GM12878 (cell line): Measurements from ENCODE around the gene KRT80. TPM values are rescaled to one million over a fixed set of nuclear protein-coding genes. Genes with fewer than 3 reads are reported as not detected.

ENCODE experiments used
- ATAC-seq: fragments of 200-7000 bp; cut with Tn5 transposase; 3 replicates; pipeline ENCODE4 v1.9.1; 2020; ENCODE audit warnings: mild to moderate bottlenecking, moderate library complexity
- BruUV-seq: library from RNA; stranded (reverse); fragments of 400-500 nt; replicated peaks from 2 replicates; lab custom pipeline; 2021; lab: Mats Ljungman, UMichigan
- CTCF ChIA-PET: fragments of 300-600 bp; sonication (Branson Sonifier 250); formaldehyde crosslinking; extraction: SDS; loops from one replicate; lab custom pipeline; 2021; ENCODE audit warnings: inconsistent platforms; lab: Yijun Ruan, JAX
- POLR2A ChIA-PET: fragments of 350-600 bp; formaldehyde crosslinking; extraction: SDS; loops from one replicate; lab custom pipeline; 2021; ENCODE audit warnings: inconsistent platforms; lab: Charles Lee
- RAD21 ChIA-PET: fragments of 300-600 bp; sonication (Branson Sonifier 250); formaldehyde crosslinking; loops from one replicate; lab custom pipeline; 2023; ENCODE audit warnings: antibody characterized with exemption; ENCODE audit not compliant: unreplicated experiment; lab: Charles Lee
- SMC1A ChIA-PET: fragments of 300-600 bp; sonication (Branson Sonifier 250); formaldehyde crosslinking; loops from one replicate; lab custom pipeline; 2023; ENCODE audit not compliant: unreplicated experiment, uncharacterized antibody; lab: Charles Lee
- DNase-seq: peaks from one replicate; pipeline ENCODE4 v3.0.0-alpha.2; 2011; ENCODE audit warnings: low read depth, low spot score
- FAIRE-seq: peaks from 3 replicates; lab custom pipeline; 2011; peaks lifted over from hg19 to GRCh38; lab: Jason Lieb, UNC
- H2AFZ ChIP-seq: 2 replicates; pipeline ENCODE4 v1.6.0; 2011; ENCODE audit warnings: low read depth, low read length, control low read depth; ENCODE audit not compliant: control insufficient read depth
- H3K27ac ChIP-seq: 2 replicates; pipeline ENCODE4 v1.5.1; 2011; ENCODE audit warnings: control low read depth; ENCODE audit not compliant: control insufficient read depth, insufficient read depth
- H3K27me3 ChIP-seq, 2 experiments: replicated peaks in 1 of 2; 2 replicates each; pipeline versions ENCODE4 v1.6.0 to v1.6.1; 2011; ENCODE audit warnings: low read length in 1 of 2; ENCODE audit not compliant: control insufficient read depth in 2 of 2, insufficient read depth in 2 of 2
- H3K36me3 ChIP-seq, 2 experiments: 2 replicates each; pipeline ENCODE4 v1.5.1; 2011; ENCODE audit warnings: low read length in 1 of 2; ENCODE audit not compliant: control insufficient read depth in 2 of 2, insufficient read depth in 2 of 2
- H3K4me1 ChIP-seq: 2 replicates; pipeline ENCODE4 v1.6.1; 2011; ENCODE audit warnings: mild to moderate bottlenecking, low read length, moderate library complexity, mixed read lengths; ENCODE audit not compliant: control insufficient read depth, insufficient read depth
- H3K4me2 ChIP-seq: 2 replicates; pipeline ENCODE4 v1.6.0; 2011; ENCODE audit warnings: control low read depth; ENCODE audit not compliant: control insufficient read depth, insufficient read depth
- H3K4me3 ChIP-seq: fragments of 200-600 bp; sonication (generic); 2 replicates; pipeline ENCODE4 v1.5.1; 2016
- H3K79me2 ChIP-seq: 2 replicates; pipeline ENCODE4 v1.6.0; 2011; ENCODE audit warnings: low read length; ENCODE audit not compliant: control insufficient read depth, insufficient read depth
- H3K9ac ChIP-seq: 2 replicates; pipeline ENCODE4 v1.8.0; 2011; ENCODE audit warnings: low read length, control low read depth, mixed read lengths; ENCODE audit not compliant: control insufficient read depth, insufficient read depth
- H3K9me3 ChIP-seq: replicated peaks from 3 replicates; pipeline ENCODE4 v1.5.1; 2011; ENCODE audit warnings: mild to moderate bottlenecking, low read length; ENCODE audit not compliant: control insufficient read depth, insufficient read depth
- H4K20me1 ChIP-seq: 2 replicates; pipeline ENCODE4 v1.6.0; 2011; ENCODE audit not compliant: control insufficient read depth, insufficient read depth
- CHD1 ChIP-seq: IDR thresholded peaks from 2 replicates; pipeline ENCODE4 v1.6.1; 2012; ENCODE audit warnings: low read depth, low read length, improper control_type of control experiment
- CREM ChIP-seq: IDR thresholded peaks from 2 replicates; pipeline ENCODE4 v1.6.1; 2014; ENCODE audit warnings: antibody characterized with exemption, low read depth
- ETV6 ChIP-seq, 2 experiments: fragments of 450-650 bp in 1 of 2; IDR thresholded peaks in 1 of 2; conservative IDR thresholded peaks in 1 of 2; 2 replicates each; pipeline ENCODE4 v1.6.1; 2014; ENCODE audit warnings: antibody characterized with exemption in 1 of 2, borderline replicate concordance in 1 of 2, low read depth in 1 of 2, mild to moderate bottlenecking in 1 of 2, moderate library complexity in 1 of 2
- FOS ChIP-seq: IDR thresholded peaks from 3 replicates; pipeline ENCODE4 v1.6.1; 2011; ENCODE audit warnings: borderline replicate concordance; ENCODE audit not compliant: insufficient read length; ENCODE audit errors: extremely low read depth
- KDM1A ChIP-seq: fragments of 200-600 bp; sonication (generic); IDR thresholded peaks from 2 replicates; pipeline ENCODE4 v1.6.1; 2016; ENCODE audit warnings: borderline replicate concordance
- MEF2A ChIP-seq: IDR thresholded peaks from 2 replicates; pipeline ENCODE4 v1.6.1; 2011; ENCODE audit warnings: low read depth, mild to moderate bottlenecking, low read length, moderate library complexity; ENCODE audit not compliant: insufficient read depth
- MTA2 ChIP-seq: fragments of 450-650 bp; IDR thresholded peaks from 2 replicates; pipeline ENCODE4 v1.6.1; 2016; ENCODE audit warnings: low read depth, mild to moderate bottlenecking, moderate library complexity
- NBN ChIP-seq: fragments of 450-650 bp; IDR thresholded peaks from 2 replicates; pipeline ENCODE4 v1.6.1; 2016
- NR2F1 ChIP-seq: fragments of 450-650 bp; conservative IDR thresholded peaks from 2 replicates; pipeline ENCODE4 v1.6.1; 2017; ENCODE audit warnings: mild to moderate bottlenecking
- POLR2A ChIP-seq: IDR thresholded peaks from 2 replicates; pipeline ENCODE4 v1.6.1; 2011; ENCODE audit warnings: low read depth, mild to moderate bottlenecking, low read length
- RAD51 ChIP-seq: fragments of 450-650 bp; IDR thresholded peaks from 2 replicates; pipeline ENCODE4 v1.6.1; 2016; ENCODE audit warnings: moderate library complexity, mild to moderate bottlenecking, inconsistent platforms
- SUZ12 ChIP-seq: fragments of 200-600 bp; sonication (generic); IDR thresholded peaks from one replicate; pipeline ENCODE4 v1.6.1; 2018; ENCODE audit warnings: antibody characterized with exemption, mild to moderate bottlenecking; ENCODE audit not compliant: unreplicated experiment
- ZBED1 ChIP-seq: IDR thresholded peaks from 2 replicates; pipeline ENCODE4 v1.6.1; 2016; ENCODE audit warnings: borderline replicate concordance
- ZNF274 ChIP-seq: IDR thresholded peaks from one replicate; pipeline ENCODE4 v1.8.0; 2011; ENCODE audit not compliant: insufficient read length, insufficient read depth
- WGBS: methylation state at CpG from one replicate; pipeline ENCODE4 v1.1.6; 2016; ENCODE audit warnings: low lambda C conversion rate; ENCODE audit not compliant: insufficient replicate concordance, insufficient coverage; ENCODE audit errors: missing lambda C conversion rate; 5-methylcytosine and 5-hydroxymethylcytosine counted together
- in situ Hi-C: fragments of 300-500 bp; cut with MboI; formaldehyde crosslinking; loops from 9 replicates; pipeline ENCODE4 v1.14.3; 2018; ENCODE audit warnings: mixed read lengths
- intact Hi-C: fragments of 100-400 bp; cut with micrococcal nuclease; formaldehyde crosslinking; loops from one replicate; pipeline ENCODE4 v1.14.2; 2022; ENCODE audit not compliant: unreplicated experiment
- polyA plus RNA-seq, 11 experiments: library from polyadenylated mRNA; depleted of rRNA in 4 of 11; unstranded in 6 of 11; stranded (reverse) in 5 of 11; fragments of >200 nt; fragmentation: Nextera tagmentation in 4 of 11; fragmentation: Illumina TruSeq in 1 of 11; extraction: Ambion mirVana in 4 of 11; extraction: Trizol in 1 of 11; gene quantifications; 1 replicate in 1 of 11; 2 replicates in 10 of 11; pipeline versions ENCODE4 v1.2.1 to v1.2.3, GENCODE V29; 2011 to 2016; ENCODE audit warnings: inconsistent platforms in 2 of 11, missing spikeins in 2 of 11, low read depth in 1 of 11
- total RNA-seq, 4 experiments: library from RNA; depleted of rRNA in 3 of 4; stranded (reverse); fragments of >200 nt in 3 of 4; fragmentation: Illumina TruSeq in 1 of 4; extraction: Trizol in 1 of 4; gene quantifications; 2 replicates each; pipeline versions ENCODE4 v1.2.1 to v1.2.3, GENCODE V29; 2013 to 2021
- TF ChIP-seq, protein P1 (sequence below): IDR thresholded peaks from 2 replicates; pipeline ENCODE4 v1.6.1; 2011; ENCODE audit warnings: mild to moderate bottlenecking, low read depth, low read length, moderate library complexity; ENCODE audit not compliant: insufficient replicate concordance
- TF ChIP-seq, protein P2 (sequence below): IDR thresholded peaks from 2 replicates; pipeline ENCODE4 v1.6.1; 2011; ENCODE audit warnings: low read depth, low read length, improper control_type of control experiment, borderline replicate concordance

The KRT80 gene
- total and polyA plus RNA-seq, 10 of the 15 experiments (the other 5 are each of a cell fraction or from before 2014, with no cell fraction given) = 0.01 TPM; not detected in 9

DNA sequence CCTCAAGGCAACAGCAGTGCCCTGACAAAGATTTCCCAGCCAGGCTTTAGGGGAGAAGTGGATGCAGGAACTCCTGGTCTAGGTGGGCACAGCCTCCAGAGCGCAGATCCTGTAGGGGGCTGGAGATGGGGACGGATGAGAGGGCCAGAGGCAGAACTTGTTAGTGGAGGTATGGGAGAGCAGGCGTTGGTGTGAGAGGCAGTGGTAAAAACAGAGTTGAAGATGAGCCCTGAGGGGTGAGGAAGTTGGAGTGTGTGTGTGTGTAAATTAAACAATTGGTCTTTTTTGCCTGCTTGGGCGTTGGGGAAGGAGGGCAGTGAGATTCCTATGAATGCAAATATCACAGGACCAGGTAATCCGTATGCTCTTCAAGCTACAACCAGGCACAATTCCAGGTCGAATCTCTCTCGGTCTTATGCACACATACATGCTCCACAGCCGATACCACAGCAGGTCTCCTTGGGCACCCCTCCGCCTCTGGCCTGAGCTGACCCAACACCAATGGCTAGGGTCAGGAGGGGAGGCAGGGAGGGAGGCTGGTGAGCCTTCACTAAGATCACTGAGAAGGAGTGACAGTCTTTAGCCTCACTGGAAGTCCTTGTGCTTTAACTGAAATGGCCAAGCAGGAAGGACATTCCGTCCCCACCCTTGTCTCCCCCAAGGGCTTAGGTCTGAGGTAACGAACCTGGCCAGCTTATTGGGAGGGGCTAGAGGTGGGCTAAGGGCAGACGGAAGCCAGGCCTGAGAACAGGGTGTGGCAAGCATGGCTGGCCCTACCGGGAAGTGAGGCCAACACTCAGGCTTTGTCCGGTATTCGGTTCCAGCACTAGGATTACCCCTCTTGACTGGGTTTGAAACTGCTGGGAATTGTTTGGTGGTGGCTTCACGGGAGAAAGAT is 39.7 kb upstream of the KRT80 start (continued):
- no peak for TF ChIP-seq ETV6 (conservative IDR thresholded peaks at IDR 0.05 in 1 of 2, IDR thresholded peaks at IDR 0.05 in 1 of 2; ENCODE audit: borderline replicate concordance in 1 of 2, low read depth in 1 of 2)
- TF ChIP-seq, all 136 proteins: peak for 0

DNA sequence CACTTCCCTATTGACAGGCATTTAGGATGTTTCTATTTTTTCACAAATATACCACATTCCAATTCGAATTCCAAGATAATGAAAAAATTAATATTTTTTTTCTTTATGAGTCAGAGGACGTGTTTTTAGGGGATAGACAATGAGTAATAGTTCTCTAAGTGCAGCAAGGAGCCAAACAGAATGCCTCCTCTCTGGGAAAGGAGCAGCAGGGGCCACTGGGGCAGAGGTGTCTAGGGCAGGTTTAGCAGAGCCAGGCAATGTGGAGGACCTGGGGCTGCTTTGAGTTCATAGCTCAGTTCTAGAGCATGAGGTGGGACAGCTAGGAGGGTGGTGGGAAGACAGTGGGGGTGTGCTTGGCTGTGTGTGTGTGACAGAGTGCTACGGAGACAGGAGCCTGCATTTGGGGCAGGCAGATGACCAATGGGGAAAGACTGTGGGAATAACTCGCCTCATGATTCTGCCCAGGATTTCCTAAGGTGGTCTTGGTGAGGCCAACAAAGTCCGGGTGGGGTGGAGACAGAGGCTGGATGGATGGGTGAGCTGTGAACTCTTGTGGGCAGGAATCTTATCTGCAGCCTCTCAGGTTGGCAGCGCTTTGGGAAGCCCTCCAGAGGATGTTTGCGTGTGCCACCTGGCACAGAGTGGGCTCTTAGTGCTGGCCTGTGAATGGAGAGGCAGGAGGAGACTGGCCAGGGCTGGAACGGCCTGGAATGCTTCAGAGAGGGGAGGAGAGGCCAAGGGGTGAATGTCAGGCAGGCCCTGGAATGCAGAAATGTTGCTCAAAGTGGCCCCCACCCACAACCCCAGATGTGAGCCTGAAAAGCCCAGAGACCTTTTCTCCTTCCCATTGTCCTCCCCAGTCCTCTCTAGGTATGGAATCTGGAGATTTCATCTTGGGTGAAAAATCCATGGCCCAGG is 38.8 kb upstream of the KRT80 start:
- no peak overlapping the region for H3K27ac ChIP-seq
- no peaks in the 10 kb centered on the region for H3K9me3 ChIP-seq
- H2AFZ ChIP-seq = no peak overlapping the region
- no peaks in the 10 kb centered on the region for H3K4me1 ChIP-seq
- TF ChIP-seq CHD1 (no peak), FOS (no peak), KDM1A (no peak), ZBED1 (no peak), NBN (no peak), SUZ12 (no peak), RAD51 (no peak), MTA2 (no peak), MEF2A (no peak), NR2F1 (no peak), ZNF274 (no peak), CREM (no peak), POLR2A (no peak)
- TF ChIP-seq, protein P1, sequence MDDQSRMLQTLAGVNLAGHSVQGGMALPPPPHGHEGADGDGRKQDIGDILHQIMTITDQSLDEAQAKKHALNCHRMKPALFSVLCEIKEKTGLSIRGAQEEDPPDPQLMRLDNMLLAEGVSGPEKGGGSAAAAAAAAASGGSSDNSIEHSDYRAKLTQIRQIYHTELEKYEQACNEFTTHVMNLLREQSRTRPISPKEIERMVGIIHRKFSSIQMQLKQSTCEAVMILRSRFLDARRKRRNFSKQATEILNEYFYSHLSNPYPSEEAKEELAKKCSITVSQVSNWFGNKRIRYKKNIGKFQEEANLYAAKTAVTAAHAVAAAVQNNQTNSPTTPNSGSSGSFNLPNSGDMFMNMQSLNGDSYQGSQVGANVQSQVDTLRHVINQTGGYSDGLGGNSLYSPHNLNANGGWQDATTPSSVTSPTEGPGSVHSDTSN = no peak
- TF ChIP-seq, protein P2, sequence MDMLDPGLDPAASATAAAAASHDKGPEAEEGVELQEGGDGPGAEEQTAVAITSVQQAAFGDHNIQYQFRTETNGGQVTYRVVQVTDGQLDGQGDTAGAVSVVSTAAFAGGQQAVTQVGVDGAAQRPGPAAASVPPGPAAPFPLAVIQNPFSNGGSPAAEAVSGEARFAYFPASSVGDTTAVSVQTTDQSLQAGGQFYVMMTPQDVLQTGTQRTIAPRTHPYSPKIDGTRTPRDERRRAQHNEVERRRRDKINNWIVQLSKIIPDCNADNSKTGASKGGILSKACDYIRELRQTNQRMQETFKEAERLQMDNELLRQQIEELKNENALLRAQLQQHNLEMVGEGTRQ = no peak
- TF ChIP-seq, all 136 proteins: peak for 0
- Histone ChIP-seq H3K4me3 (no peak overlapping the region), H3K27me3 (peaks cover 7 to 17% of the 10 kb centered on the region in 2 experiments; a peak in 3 of 4 replicates), H3K36me3 (no peaks in the 10 kb centered on the region), H4K20me1 (no peaks in the 10 kb centered on the region), H3K4me2 (no peak overlapping the region), H3K9ac (no peak overlapping the region), H3K79me2 (no peaks in the 10 kb centered on the region)
- SMC1A ChIA-PET = interaction anchor here (1.2 kb wide), 1 partner anchor 15 kb away, joined by 3 read pairs; no protein-coding TSS in a partner anchor
- DNase-seq = no peak
- POLR2A ChIA-PET = no interaction called here
- BruUV-seq = no TSS peak
- no peak for ATAC-seq
- intact Hi-C loops = no loop called here
- 8% methylated on average over 8 of the region's 8 CpGs for WGBS
- CTCF ChIA-PET = interaction anchor here (0.6 kb wide), 1 partner anchor 48 kb away, joined by 3 read pairs; no protein-coding TSS in a partner anchor
- FAIRE-seq = no peak
- in situ Hi-C loops = no loop called here
- RAD21 ChIA-PET = no interaction called here
